LNCaP clone FGC (cell line): ENCODE measurements around the gene SAMD4B.

Experiments
- DNase-seq: peaks from one replicate; pipeline ENCODE4 v3.0.0-alpha.2; 2011; ENCODE audit warnings: low read depth
- H3K4me3 ChIP-seq: 2 replicates; pipeline ENCODE4 v1.5.1; 2011; ENCODE audit warnings: mild to moderate bottlenecking, low read depth, low read length, control low read depth
- CTCF ChIP-seq: IDR thresholded peaks from 2 replicates; pipeline ENCODE4 v1.5.1; 2012; ENCODE audit warnings: mild to moderate bottlenecking; ENCODE audit not compliant: control insufficient read depth, insufficient read depth; ENCODE audit errors: extremely low read depth

The SAMD4B gene

GRCh38 chr19:39390751-39391437 is 48.7 kb downstream of the SAMD4B start, which contains the start of the genes MED29 and PAF1:
Gene MED29, plus strand, starts transcription at chr19:39391378. Its CDS starts 45 bp downstream, at chr19:39391423.
Gene PAF1, minus strand, starts transcription at chr19:39391106. Its CDS starts 242 bp downstream, at chr19:39390864.
- TF ChIP-seq CTCF: 0 out of 2 replicates have a peak, but pooled peaks have one; percentile 19
- peak; percentile 99 for DNase-seq
- peak within 1 kb of the TSS; percentile 98 for H3K4me3 ChIP-seq

- no peak for DNase-seq
- no peak overlapping the region for H3K4me3 ChIP-seq
- TF ChIP-seq CTCF: peak; percentile 90
These were observed 55.4 kb downstream of the SAMD4B start for GRCh38 chr19:39397360-39398296.

- DNase-seq: no peak
- H3K4me3 ChIP-seq: no peak overlapping the region
- TF ChIP-seq CTCF: no peak
These were observed 56.2 kb downstream of the SAMD4B start for GRCh38 chr19:39398297-39398864.

GRCh38 chr19:39399668-39400050 is 57.4 kb downstream of the SAMD4B start:
- DNase-seq: no peak
- H3K4me3 ChIP-seq: no peak overlapping the region
- TF ChIP-seq CTCF: no peak

GRCh38 chr19:39400061-39400460 is 57.8 kb downstream of the SAMD4B start:
- DNase-seq: no peak
- TF ChIP-seq CTCF: no peak
- H3K4me3 ChIP-seq: no peak overlapping the region

- H3K4me3 ChIP-seq: no peak overlapping the region
- TF ChIP-seq CTCF: no peak
- no peak for DNase-seq
These were observed 58.9 kb downstream of the SAMD4B start for GRCh38 chr19:39401070-39401548.
